Forelimb muscle (tissue), 1 donor: ENCODE measurements around the gene KRT83. TPM values are rescaled to one million over a fixed set of nuclear protein-coding genes. Genes with fewer than 3 reads are reported as not detected.

Experiments used
- DNase-seq: peaks from one replicate; pipeline ENCODE4 v3.0.0-alpha.2; 2013; ENCODE audit warnings: low read depth
- polyA plus RNA-seq: library from polyadenylated mRNA; unstranded; fragments of 120-200 nt; gene quantifications from one replicate; pipeline ENCODE4 v1.2.1, GENCODE V29; 2013; ENCODE audit not compliant: insufficient read length

Gene KRT83
- polyA plus RNA-seq, 1 donor: not detected

GRCh38 chr12:52266514-52266913 is 54.7 kb downstream of the KRT83 start:
- no peak for DNase-seq

DNA sequence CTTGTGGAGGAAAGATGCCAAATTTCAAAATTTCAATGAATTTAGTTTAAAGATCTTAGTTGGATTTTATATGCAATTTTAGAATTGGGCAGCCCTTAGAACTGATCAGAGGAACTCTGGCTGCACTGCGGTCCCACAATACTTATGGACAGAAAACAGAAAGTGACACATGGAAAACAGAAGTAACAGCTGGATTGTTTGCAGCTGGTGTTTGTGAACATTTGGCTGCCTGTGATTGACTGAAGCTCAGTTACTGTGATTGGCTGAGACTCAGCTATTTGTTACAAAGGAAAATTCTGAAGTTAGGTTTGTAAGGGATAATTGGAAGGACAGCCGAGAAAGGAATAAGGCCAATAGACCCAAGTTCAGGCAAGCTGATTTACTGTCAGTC is 56.8 kb downstream of the KRT83 start:
- DNase-seq: peak; percentile 70

Other genes starting within 250 kb of the KRT83 start
- gene SMIM41, start 241.7 kb downstream of the KRT83 start, polyA plus RNA-seq: 0.18 TPM
- gene KRT80, start 129.4 kb downstream of the KRT83 start, polyA plus RNA-seq: 7.0 TPM
- 0.86 TPM for gene KRT7, start 88.2 kb downstream of the KRT83 start, polyA plus RNA-seq
- 0.33 TPM for gene KRT86, start 46.8 kb downstream of the KRT83 start, polyA plus RNA-seq
- gene KRT81, start 29.9 kb downstream of the KRT83 start, polyA plus RNA-seq: not detected
- not detected for gene KRT85, start 46.1 kb upstream of the KRT83 start, polyA plus RNA-seq
- gene KRT84, start 64.3 kb upstream of the KRT83 start, polyA plus RNA-seq: not detected
- not detected for gene KRT82, start 84.9 kb upstream of the KRT83 start, polyA plus RNA-seq
- gene KRT75, start 113.0 kb upstream of the KRT83 start, polyA plus RNA-seq: not detected
- gene KRT6B, start 130.7 kb upstream of the KRT83 start, polyA plus RNA-seq: not detected
- not detected for gene KRT6C, start 152.4 kb upstream of the KRT83 start, polyA plus RNA-seq
- gene KRT6A, start 171.9 kb upstream of the KRT83 start, polyA plus RNA-seq: not detected
- 0.24 TPM for gene KRT5, start 199.0 kb upstream of the KRT83 start, polyA plus RNA-seq
- not detected for gene KRT71, start 231.7 kb upstream of the KRT83 start, polyA plus RNA-seq